T-helper 9 cell (primary cell): ENCODE measurements around the gene PATJ.
"Not testable (repeated sequence)": the region's sequence is repeated elsewhere in the genome, so short reads cannot be mapped to it uniquely, and the experiment has no call there.

Experiments used
- DNase-seq: peaks from one replicate; pipeline ENCODE4 v3.0.0-alpha.2; 2020

The PATJ gene

DNA sequence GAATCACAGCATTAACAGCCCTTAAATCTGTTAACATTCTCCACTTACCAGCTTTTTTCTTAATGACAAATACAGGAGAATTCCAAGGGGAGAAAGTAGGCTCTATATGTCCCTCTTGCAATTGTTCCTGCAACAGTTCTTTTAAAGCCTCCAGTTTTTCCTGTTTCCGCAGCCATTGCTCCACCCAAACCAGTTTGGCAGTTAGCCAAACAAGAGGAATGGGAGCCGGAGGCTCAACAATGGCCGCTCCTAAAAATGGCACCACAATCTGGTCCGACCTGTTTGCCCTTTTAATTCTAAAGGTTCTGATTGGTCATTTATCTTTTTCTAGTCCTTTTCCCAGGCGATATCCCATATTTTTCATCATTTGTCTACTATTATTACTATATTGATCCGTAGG is 438.4 kb downstream of the PATJ start:
- DNase-seq, result no peak

DNA sequence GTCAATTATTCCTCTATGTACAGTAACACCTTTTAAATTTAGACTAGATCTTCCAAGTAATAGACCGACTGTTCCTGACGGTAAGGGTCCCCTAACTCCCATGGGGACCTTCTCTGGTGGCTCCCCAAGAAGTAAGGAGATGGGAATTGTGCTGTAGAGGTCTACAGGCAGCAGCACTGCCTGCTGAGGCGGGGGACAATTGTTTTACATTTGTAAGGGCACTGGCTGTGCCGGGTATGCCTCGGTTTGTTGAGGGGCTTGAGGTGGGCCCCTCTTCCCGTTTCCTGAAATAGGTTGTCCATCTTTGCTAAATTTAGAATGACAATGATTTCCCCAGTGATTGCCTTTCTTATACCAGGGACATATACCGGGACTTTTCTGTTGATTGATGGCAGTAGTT is 439.3 kb downstream of the PATJ start:
- no peak for DNase-seq

GRCh38 chr1:62182157-62182556 is 439.9 kb downstream of the PATJ start:
- not testable (repeated sequence) for DNase-seq

DNA sequence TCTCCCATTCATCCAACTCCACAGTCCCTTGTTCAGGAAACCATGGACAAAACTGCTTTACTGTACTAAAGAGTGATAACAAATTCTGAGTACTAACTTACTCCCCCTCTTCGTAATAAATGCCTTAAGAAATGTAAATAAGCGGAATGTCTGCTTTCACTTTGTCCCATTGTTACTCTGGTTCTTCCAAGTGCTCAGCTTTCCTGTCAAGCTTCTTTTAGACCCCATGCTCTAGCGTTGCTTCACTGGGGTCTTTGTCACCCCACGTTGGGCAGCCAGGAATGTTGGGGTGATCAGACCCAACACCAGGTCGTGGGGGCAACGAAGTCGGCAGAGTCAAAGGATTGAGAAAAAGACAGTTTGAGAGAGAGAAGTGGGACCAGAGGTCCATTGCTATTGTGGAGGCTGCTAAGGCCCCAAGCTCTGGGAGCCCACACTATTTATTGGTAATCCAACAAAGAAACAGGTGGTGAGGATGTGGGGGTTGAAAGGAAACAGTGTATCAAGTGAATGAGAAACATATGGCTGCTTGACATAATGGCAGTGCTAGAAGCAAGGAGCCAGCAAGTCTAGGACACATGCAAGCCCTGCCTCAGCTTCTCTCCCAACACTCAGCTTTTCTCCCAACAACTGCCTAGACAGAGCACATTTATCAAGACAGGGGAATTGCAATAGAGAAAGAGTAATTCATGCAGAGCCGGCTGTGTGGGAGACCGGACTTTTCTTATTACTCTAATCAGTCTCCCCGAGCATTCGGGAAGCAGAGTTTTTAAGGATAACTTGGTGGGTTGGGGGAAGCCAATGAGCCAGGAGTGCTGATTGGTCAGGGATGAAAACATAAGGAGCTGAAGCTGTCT is 441.1 kb downstream of the PATJ start:
- DNase-seq, result not testable (repeated sequence)

DNA sequence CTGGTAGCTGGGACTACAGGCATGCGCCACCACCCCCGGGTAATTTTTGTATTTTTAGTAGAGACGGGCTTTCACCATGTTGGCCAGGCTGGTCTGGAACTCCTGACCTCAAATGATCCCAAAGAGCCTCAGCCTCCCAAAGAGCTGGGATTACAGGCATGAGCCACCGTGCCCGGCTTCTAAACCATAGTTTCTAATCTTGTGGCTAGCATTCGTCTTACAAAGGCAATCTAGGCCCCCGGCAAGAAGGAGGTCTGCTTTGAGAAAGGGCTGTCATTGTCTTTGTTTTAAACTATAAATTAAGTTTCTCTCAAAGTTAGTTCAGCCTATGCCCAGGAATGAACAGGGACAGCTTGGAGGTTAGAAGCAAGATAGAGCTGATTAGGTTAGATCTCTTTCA is 442.1 kb downstream of the PATJ start:
- no peak for DNase-seq

DNA sequence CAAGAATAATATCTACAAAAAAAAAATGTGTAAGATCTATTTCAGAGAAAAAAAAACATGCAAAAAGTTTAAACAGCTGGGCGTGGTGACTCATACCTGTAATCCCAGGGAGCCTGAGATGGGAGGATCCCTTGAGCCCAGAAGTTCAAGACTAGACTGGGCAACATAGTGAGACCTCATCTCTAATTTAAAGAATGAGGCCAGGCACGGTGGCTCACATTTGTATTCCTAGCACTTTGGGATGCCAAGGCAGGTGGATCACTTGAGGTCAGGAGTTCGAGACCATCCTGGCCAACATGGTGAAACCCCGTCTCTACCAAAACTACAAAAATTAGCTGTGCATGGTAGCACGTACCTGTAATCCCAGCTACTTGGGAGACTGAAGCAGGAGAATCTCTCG is 443.0 kb downstream of the PATJ start:
- not testable (repeated sequence) for DNase-seq

- no peak for DNase-seq
Measured at GRCh38 chr1:62185677-62186076, 443.4 kb downstream of the PATJ start.

- no peak for DNase-seq
Measured at GRCh38 chr1:62187548-62187947, 445.3 kb downstream of the PATJ start.

GRCh38 chr1:62188111-62188510 is 445.8 kb downstream of the PATJ start:
- DNase-seq, result no peak

DNA sequence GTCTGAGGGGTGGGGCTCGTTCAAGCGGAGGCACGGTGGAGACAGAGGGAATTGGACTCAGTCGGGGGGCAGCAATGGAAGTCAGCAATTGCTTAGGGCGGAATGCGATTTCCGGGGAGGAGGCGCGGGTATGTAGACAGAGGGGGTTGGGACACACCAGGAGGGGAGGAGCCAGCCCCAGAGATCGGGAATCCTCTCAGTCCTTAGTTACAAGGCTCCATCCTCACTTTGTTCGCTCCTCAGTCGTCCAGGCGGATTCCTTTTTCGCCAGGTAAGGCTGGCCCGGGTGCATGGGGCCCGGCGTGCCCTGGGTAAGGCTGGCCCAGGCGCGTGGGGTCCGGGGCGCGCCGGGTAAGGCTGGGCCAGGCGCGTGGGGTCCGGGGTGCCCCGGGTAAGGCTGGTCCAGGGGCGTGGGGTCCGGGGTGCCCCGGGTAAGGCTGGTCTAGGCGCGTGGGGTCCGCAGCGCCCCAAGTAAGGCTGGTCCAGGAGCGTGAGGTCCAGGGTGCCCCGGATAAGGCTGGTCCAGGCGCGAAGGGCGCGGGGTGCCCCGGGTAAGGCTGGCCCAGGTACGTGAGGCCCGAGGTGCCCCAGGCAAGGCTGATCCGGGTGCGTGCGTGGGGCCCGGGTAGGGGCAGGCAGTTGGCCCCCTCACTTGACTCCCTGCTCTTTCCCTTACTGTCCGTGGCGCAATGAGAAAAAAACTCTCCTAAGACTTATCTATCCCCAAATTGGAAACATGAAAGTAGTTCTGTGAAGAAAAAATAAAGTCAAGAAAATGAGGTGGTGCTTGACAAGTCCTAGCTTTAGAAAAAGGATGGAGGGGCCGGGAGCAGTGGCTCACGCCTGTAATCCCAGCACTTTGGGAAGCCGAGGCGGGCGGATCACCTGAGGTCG is 452.6 kb downstream of the PATJ start, which contains the start of gene L1TD1:
TSS of gene L1TD1 (plus strand) at position 199 of the 894 bp plus-strand sequence. CDS start 11,780 bp downstream, outside the sequence.
- no peak for DNase-seq

GRCh38 chr1:62196086-62196690 is 453.9 kb downstream of the PATJ start:
- DNase-seq, result no peak

GRCh38 chr1:62198069-62198780 is 455.9 kb downstream of the PATJ start:
- DNase-seq, result no peak

- no peak for DNase-seq
Measured at GRCh38 chr1:62198781-62199125, 456.5 kb downstream of the PATJ start.

GRCh38 chr1:62207187-62207586 is 464.9 kb downstream of the PATJ start:
- no peak for DNase-seq

DNA sequence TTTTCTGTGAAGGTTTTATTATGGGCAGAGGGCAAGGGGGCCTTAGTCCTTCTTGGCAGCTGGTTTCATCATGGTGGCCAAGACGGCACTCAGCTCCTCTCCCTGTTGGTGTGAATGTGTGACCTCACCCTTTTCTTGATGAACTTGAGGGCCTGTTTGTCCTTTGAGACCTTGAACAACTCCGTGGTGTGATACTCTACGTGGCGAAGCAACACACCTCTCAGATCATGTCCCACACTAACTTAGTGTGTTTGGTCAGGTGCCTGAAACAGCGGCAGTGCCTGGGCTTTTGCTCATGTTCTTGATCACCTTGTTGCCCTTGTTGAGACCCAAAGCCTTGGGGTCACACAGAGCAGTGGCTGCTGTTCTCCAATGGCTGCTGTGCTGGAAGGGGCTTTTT is 465.8 kb downstream of the PATJ start:
- no peak for DNase-seq

GRCh38 chr1:62208970-62209369 is 466.7 kb downstream of the PATJ start:
- no peak for DNase-seq

DNA sequence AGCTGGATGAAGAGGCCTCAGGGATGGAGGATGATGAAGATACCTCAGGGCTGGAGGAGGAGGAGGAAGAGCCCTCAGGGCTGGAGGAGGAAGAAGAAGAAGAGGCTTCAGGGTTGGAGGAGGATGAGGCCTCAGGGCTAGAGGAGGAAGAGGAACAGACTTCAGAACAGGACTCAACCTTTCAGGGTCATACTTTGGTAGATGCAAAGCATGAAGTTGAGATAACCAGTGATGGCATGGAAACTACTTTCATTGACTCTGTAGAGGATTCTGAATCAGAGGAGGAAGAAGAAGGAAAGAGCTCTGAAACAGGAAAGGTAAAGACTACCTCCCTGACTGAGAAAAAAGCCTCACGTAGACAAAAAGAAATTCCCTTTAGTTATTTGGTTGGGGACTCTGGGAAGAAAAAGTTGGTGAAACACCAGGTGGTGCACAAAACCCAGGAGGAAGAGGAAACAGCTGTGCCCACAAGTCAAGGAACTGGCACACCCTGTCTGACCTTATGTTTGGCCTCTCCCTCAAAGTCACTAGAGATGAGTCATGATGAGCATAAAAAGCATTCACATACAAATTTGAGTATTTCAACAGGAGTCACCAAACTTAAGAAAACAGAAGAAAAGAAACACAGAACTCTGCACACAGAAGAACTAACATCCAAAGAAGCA is 467.8 kb downstream of the PATJ start:
- no peak for DNase-seq

DNA sequence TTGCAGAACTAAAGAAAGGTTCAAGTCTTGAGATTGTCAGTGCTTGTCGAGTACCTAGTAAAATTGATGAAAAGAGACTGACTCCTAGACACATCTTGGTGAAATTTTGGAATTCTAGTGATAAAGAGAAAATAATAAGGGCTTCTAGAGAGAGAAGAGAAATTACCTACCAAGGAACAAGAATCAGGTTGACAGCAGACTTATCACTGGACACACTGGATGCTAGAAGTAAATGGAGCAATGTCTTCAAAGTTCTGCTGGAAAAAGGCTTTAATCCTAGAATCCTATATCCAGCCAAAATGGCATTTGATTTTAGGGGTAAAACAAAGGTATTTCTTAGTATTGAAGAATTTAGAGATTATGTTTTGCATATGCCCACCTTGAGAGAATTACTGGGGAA is 468.7 kb downstream of the PATJ start:
- DNase-seq, result no peak

- no peak for DNase-seq
Measured at GRCh38 chr1:62212411-62212810, 470.1 kb downstream of the PATJ start.

DNA sequence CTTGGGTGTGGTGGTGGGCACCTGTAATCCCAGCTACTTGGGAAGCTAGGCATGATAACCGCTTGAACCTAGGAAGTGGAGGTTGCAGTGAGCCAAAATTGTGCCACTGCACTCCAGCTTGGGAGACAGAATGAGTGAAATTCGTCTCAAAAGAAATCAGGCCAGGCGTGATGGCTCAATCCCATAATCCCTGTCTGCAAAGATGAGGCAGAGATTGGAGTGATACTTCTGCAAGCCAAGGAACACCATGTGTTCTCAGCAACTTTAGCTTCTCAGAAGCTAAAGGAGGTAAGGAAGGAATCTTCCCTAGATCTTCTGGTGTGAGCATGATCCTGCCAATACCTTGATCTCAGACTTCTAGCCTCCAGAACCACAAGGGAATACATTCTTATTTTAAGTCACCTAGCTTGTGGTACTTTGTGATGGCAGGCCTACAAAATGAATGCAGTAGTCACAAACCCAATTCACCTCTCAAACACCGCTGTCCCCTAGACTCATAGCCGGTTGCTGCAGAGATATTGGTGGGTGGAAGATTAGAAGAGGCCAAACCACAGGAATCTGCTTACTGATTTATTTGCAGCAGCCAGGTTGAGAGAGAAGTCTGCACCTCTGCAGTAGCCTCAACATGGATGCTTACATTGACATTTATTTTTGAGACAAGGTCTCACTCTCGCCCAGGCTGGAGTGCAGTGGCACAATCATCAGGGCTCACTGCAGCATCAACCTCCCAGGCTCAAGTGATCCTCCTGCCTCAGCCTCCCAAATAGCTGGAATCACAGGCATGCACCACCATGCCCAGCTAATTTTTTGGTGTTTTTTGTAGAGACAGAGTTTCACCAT is 471.0 kb downstream of the PATJ start:
- DNase-seq, result no peak

- no peak for DNase-seq
Measured at GRCh38 chr1:62218604-62219003, 476.3 kb downstream of the PATJ start.
